Fibroblast of lung (primary cell): ENCODE results near the gene OGFRL1.

ENCODE experiments used
- CTCF ChIP-seq, 2 donors: IDR thresholded peaks in 1 of 2; conservative IDR thresholded peaks in 1 of 2; 1 replicate in 1 of 2; 2 replicates in 1 of 2; pipeline ENCODE4 v1.5.1; 2011 to 2012; ENCODE audit warnings: low read length in 2 of 2, control low read depth in 1 of 2, inconsistent platforms in 1 of 2, low read depth in 1 of 2, mild to moderate bottlenecking in 1 of 2
- EZH2 ChIP-seq: IDR thresholded peaks from 2 replicates; pipeline ENCODE4 v1.5.1; 2012; ENCODE audit warnings: low read length, control low read depth, mild to moderate bottlenecking; ENCODE audit errors: missing control alignments

GRCh38 chr6:71333050-71333449 is 44.4 kb downstream of the OGFRL1 start:
- no peak for TF ChIP-seq CTCF (conservative IDR thresholded peaks at IDR 0.05 in 1 of 2, IDR thresholded peaks at IDR 0.05 in 1 of 2; ENCODE audit: low read depth in 1 of 2, low read length in 2 of 2)
- TF ChIP-seq EZH2 = no peak
